A549 (cell line): Measurements from ENCODE around the gene TOM1L2. TPM values are rescaled to one million over a fixed set of nuclear protein-coding genes. Genes with fewer than 3 reads are reported as not detected.

ENCODE experiments used
- ATAC-seq, 2 experiments: fragments of 200-7000 bp in 1 of 2; fragments of >200 bp in 1 of 2; cut with Nextera tagmentation in 1 of 2; cut with Tn5 transposase in 1 of 2; 3 replicates each; pipeline versions ENCODE4 v1.8.0 to v1.9.1; 2018 to 2020; ENCODE audit warnings: mild to moderate bottlenecking in 1 of 2, moderate library complexity in 1 of 2
- CTCF ChIA-PET: fragments of 300-600 bp; sonication (Branson Sonifier 250); formaldehyde crosslinking; extraction: SDS; loops from one replicate; lab custom pipeline; 2021; ENCODE audit warnings: antibody characterized with exemption, inconsistent platforms; lab: Yijun Ruan, JAX
- POLR2A ChIA-PET: fragments of 350-600 bp; formaldehyde crosslinking; extraction: SDS; loops from one replicate; lab custom pipeline; 2021; ENCODE audit warnings: antibody characterized with exemption, inconsistent platforms; lab: Yijun Ruan, JAX
- DNase-seq, 2 experiments: peaks; one replicate each; pipeline versions ENCODE4 v3.0.0 to v3.0.0-alpha.2; 2011 to 2016; ENCODE audit warnings: low read depth in 1 of 2, low spot score in 1 of 2
- FAIRE-seq: peaks from 2 replicates; lab custom pipeline; 2011; peaks lifted over from hg19 to GRCh38; lab: Jason Lieb, UNC
- H3K27ac ChIP-seq, 2 experiments: fragments of >200 bp; sonication (Bioruptor Twin); formaldehyde crosslinking; 3 replicates each; pipeline ENCODE4 v1.5.1; 2016 to 2017
- H3K4me1 ChIP-seq: fragments of >200 bp; sonication (Bioruptor Twin); formaldehyde crosslinking; 3 replicates; pipeline ENCODE4 v1.6.1; 2016
- H3K4me2 ChIP-seq: fragments of >200 bp; sonication (Bioruptor Twin); formaldehyde crosslinking; 3 replicates; pipeline ENCODE4 v1.6.1; 2016
- H3K4me3 ChIP-seq: fragments of >200 bp; sonication (Bioruptor Twin); formaldehyde crosslinking; 3 replicates; pipeline ENCODE4 v1.5.1; 2016
- H3K9me3 ChIP-seq: fragments of >200 bp; sonication (Bioruptor Twin); formaldehyde crosslinking; 3 replicates; pipeline ENCODE4 v1.6.1; 2016
- CEBPB ChIP-seq, 2 experiments: fragments of >200 bp in 1 of 2; sonication (Bioruptor Twin) in 1 of 2; formaldehyde crosslinking in 1 of 2; IDR thresholded peaks; 2 replicates each; pipeline ENCODE4 v1.6.1; 2012 to 2016
- EHMT2 ChIP-seq: fragments of 200-600 bp; sonication (generic); IDR thresholded peaks from 2 replicates; pipeline ENCODE4 v1.6.1; 2016; ENCODE audit warnings: antibody characterized with exemption, low read depth, mild to moderate bottlenecking, moderate library complexity
- EP300 ChIP-seq, 2 experiments: fragments of >200 bp; sonication (Bioruptor Twin); formaldehyde crosslinking; IDR thresholded peaks; 2 replicates in 1 of 2; 3 replicates in 1 of 2; pipeline ENCODE4 v1.6.1; 2016 to 2017
- FOSB ChIP-seq: fragments of 250-450 bp; sonication (Bioruptor Pico); IDR thresholded peaks from 2 replicates; pipeline ENCODE4 v1.5.0; 2020; ENCODE audit warnings: mild to moderate bottlenecking, moderate library complexity
- FOXS1 ChIP-seq: fragments of 250-450 bp; sonication (Bioruptor Pico); IDR thresholded peaks from 2 replicates; pipeline ENCODE4 v1.5.0; 2020; ENCODE audit warnings: mild to moderate bottlenecking, moderate library complexity
- GATA3 ChIP-seq: IDR thresholded peaks from 2 replicates; pipeline ENCODE4 v1.6.1; 2012; ENCODE audit warnings: borderline replicate concordance
- HEYL ChIP-seq: fragments of 250-450 bp; sonication (Bioruptor Pico); IDR thresholded peaks from 2 replicates; pipeline ENCODE4 v1.8.0; 2021; ENCODE audit warnings: mild to moderate bottlenecking, moderate library complexity
- HMGXB4 ChIP-seq: fragments of 250-450 bp; sonication (Bioruptor Pico); IDR thresholded peaks from 2 replicates; pipeline ENCODE4 v1.5.0; 2021; ENCODE audit warnings: mild to moderate bottlenecking, moderate library complexity, borderline replicate concordance
- JUN ChIP-seq, 2 experiments: fragments of >200 bp; sonication (Bioruptor Twin); formaldehyde crosslinking; IDR thresholded peaks; 2 replicates in 1 of 2; 3 replicates in 1 of 2; pipeline ENCODE4 v1.6.1; 2016 to 2017
- KDM1A ChIP-seq: fragments of 200-600 bp; sonication (generic); IDR thresholded peaks from 2 replicates; pipeline ENCODE4 v1.6.1; 2016; ENCODE audit warnings: low read depth, mild to moderate bottlenecking
- MAZ ChIP-seq: fragments of 150-350 bp; IDR thresholded peaks from 2 replicates; pipeline ENCODE4 v1.6.1; 2014; ENCODE audit warnings: antibody characterized with exemption, low read depth, low read length, borderline replicate concordance
- NPAS2 ChIP-seq: fragments of 250-450 bp; sonication (Bioruptor Pico); IDR thresholded peaks from 2 replicates; pipeline ENCODE4 v1.8.0; 2022; ENCODE audit warnings: mild to moderate bottlenecking, moderate library complexity, borderline replicate concordance
- POLR2AphosphoS2 ChIP-seq: conservative IDR thresholded peaks from 2 replicates; pipeline ENCODE4 v1.6.1; 2012; ENCODE audit warnings: low read length, improper control_type of control experiment, inconsistent platforms
- RARB ChIP-seq: fragments of 250-450 bp; sonication (Bioruptor Pico); IDR thresholded peaks from 2 replicates; pipeline ENCODE4 v1.8.0; 2021; ENCODE audit warnings: mild to moderate bottlenecking, moderate library complexity
- RNF2 ChIP-seq: fragments of 200-600 bp; sonication (generic); IDR thresholded peaks from 2 replicates; pipeline ENCODE4 v1.6.1; 2016; ENCODE audit warnings: low read depth, mild to moderate bottlenecking, antibody characterized with exemption, moderate library complexity, borderline replicate concordance
- SMC3 ChIP-seq: fragments of >200 bp; sonication (Bioruptor Twin); formaldehyde crosslinking; IDR thresholded peaks from 3 replicates; pipeline ENCODE4 v1.6.1; 2018; ENCODE audit warnings: inconsistent platforms
- ZC3H11A ChIP-seq: fragments of 450-650 bp; IDR thresholded peaks from 2 replicates; pipeline ENCODE4 v1.6.1; 2014; ENCODE audit warnings: antibody characterized with exemption, mild to moderate bottlenecking
- WGBS: methylation state at CpG from one replicate; pipeline ENCODE4 v1.1.6; 2017; ENCODE audit errors: missing lambda C conversion rate; 5-methylcytosine and 5-hydroxymethylcytosine counted together
- polyA plus RNA-seq, 4 experiments: library from polyadenylated mRNA; depleted of rRNA in 3 of 4; stranded (reverse); fragments of >200 nt; fragmentation: RNase III in 1 of 4; extraction: RNeasy Plus Mini Kit Qiagen cat#74134 plus additional on column Dnase treatment in 1 of 4; gene quantifications; 2 replicates in 3 of 4; 3 replicates in 1 of 4; pipeline ENCODE4 v1.2.3, GENCODE V29; 2011 to 2017
- TF ChIP-seq, protein P1 (sequence below): fragments of >200 bp; sonication (Bioruptor Twin); formaldehyde crosslinking; IDR thresholded peaks from 3 replicates; pipeline ENCODE4 v1.6.1; 2016
- TF ChIP-seq, protein P2 (sequence below): fragments of 200-600 bp; sonication (generic); IDR thresholded peaks from 2 replicates; pipeline ENCODE4 v1.6.1; 2016; ENCODE audit warnings: antibody characterized with exemption, mild to moderate bottlenecking, moderate library complexity

The TOM1L2 gene
- polyA plus RNA-seq, 2 of the 4 experiments (the other 2 are of a cell fraction): 19.2 to 24.7 TPM

GRCh38 chr17:17947966-17948365, 24.2 kb downstream of the TOM1L2 start:
- Histone ChIP-seq H3K9me3 (no peaks in the 10 kb centered on the region), H3K4me2 (0 out of 3 replicates have a peak overlapping the region, but pooled peaks have one; percentile 10), H3K27ac (peak overlapping the region in 1 of 2 experiments; percentile 35; a peak in 2 of 6 replicates), H3K4me3 (no peak overlapping the region), H3K4me1 (peaks cover 48% of the 10 kb centered on the region)
- no peak for TF ChIP-seq RARB (CRISPR knock-in tag)
- no peak for TF ChIP-seq EHMT2
- TF ChIP-seq FOSB (CRISPR knock-in tag): no peak
- TF ChIP-seq, protein P1, sequence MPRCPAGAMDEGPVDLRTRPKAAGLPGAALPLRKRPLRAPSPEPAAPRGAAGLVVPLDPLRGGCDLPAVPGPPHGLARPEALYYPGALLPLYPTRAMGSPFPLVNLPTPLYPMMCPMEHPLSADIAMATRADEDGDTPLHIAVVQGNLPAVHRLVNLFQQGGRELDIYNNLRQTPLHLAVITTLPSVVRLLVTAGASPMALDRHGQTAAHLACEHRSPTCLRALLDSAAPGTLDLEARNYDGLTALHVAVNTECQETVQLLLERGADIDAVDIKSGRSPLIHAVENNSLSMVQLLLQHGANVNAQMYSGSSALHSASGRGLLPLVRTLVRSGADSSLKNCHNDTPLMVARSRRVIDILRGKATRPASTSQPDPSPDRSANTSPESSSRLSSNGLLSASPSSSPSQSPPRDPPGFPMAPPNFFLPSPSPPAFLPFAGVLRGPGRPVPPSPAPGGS: no peak
- no peak for TF ChIP-seq CEBPB (IDR thresholded peaks at IDR 0.05)
- TF ChIP-seq KDM1A: no peak
- TF ChIP-seq JUN (IDR thresholded peaks at IDR 0.05): no peak
- no peak for TF ChIP-seq POLR2AphosphoS2
- TF ChIP-seq HMGXB4 (CRISPR knock-in tag): no peak
- TF ChIP-seq NPAS2 (CRISPR knock-in tag): no peak
- no peak for TF ChIP-seq HEYL (CRISPR knock-in tag)
- no peak for TF ChIP-seq GATA3
- no peak for TF ChIP-seq SMC3
- TF ChIP-seq MAZ: no peak
- TF ChIP-seq, protein P2, sequence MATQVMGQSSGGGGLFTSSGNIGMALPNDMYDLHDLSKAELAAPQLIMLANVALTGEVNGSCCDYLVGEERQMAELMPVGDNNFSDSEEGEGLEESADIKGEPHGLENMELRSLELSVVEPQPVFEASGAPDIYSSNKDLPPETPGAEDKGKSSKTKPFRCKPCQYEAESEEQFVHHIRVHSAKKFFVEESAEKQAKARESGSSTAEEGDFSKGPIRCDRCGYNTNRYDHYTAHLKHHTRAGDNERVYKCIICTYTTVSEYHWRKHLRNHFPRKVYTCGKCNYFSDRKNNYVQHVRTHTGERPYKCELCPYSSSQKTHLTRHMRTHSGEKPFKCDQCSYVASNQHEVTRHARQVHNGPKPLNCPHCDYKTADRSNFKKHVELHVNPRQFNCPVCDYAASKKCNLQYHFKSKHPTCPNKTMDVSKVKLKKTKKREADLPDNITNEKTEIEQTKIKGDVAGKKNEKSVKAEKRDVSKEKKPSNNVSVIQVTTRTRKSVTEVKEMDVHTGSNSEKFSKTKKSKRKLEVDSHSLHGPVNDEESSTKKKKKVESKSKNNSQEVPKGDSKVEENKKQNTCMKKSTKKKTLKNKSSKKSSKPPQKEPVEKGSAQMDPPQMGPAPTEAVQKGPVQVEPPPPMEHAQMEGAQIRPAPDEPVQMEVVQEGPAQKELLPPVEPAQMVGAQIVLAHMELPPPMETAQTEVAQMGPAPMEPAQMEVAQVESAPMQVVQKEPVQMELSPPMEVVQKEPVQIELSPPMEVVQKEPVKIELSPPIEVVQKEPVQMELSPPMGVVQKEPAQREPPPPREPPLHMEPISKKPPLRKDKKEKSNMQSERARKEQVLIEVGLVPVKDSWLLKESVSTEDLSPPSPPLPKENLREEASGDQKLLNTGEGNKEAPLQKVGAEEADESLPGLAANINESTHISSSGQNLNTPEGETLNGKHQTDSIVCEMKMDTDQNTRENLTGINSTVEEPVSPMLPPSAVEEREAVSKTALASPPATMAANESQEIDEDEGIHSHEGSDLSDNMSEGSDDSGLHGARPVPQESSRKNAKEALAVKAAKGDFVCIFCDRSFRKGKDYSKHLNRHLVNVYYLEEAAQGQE: no peak
- no peak for TF ChIP-seq RNF2
- ChIA-PET CTCF (interaction anchor here (1.4 to 2.0 kb wide), 3 partner anchors 10 to 38 kb away, joined by 3 to 11 read pairs (median 9); no protein-coding TSS in a partner anchor), POLR2A (interaction anchor here (0.8 kb wide), 1 partner anchor 10 kb away, joined by 4 read pairs; no protein-coding TSS in a partner anchor)
- peak; percentile 13 for FAIRE-seq
- DNase-seq: no peak
- no peak for ATAC-seq
- 92% methylated on average over 1 of the region's 1 CpG for WGBS

- ChIA-PET POLR2A (interaction anchor here (0.8 kb wide), 1 partner anchor 11 kb away, joined by 4 read pairs; no protein-coding TSS in a partner anchor), CTCF (interaction anchor here (0.7 to 2.0 kb wide), 6 partner anchors 9 to 38 kb away, joined by 3 to 11 read pairs (median 6); no protein-coding TSS in a partner anchor)
- 87% methylated on average over 5 of the region's 5 CpGs for WGBS
- TF ChIP-seq FOXS1 (CRISPR knock-in tag) (no peak), ZC3H11A (no peak), EP300 (IDR thresholded peaks at IDR 0.05) (no peak)
- TF ChIP-seq, protein P1: no peak
- Histone ChIP-seq H3K27ac (0 out of 6 replicates have a peak overlapping the region, but pooled peaks of 1 of the 2 experiments have one; percentile 24), H3K4me1 (peaks cover 55% of the 10 kb centered on the region), H3K4me3 (no peak overlapping the region), H3K4me2 (no peak overlapping the region), H3K9me3 (no peaks in the 10 kb centered on the region)
- ATAC-seq (no peak), DNase-seq (no peak), FAIRE-seq (no peak)
These were observed 24.9 kb downstream of the TOM1L2 start for GRCh38 chr17:17947309-17947708.
